Jurkat, Clone E6-1 (cell line): ENCODE measurements around the gene CHM. TPM values are rescaled to one million over a fixed set of nuclear protein-coding genes. Genes with fewer than 3 reads are reported as not detected.
"Not testable (repeated sequence)": the region's sequence is repeated elsewhere in the genome, so short reads cannot be mapped to it uniquely, and the experiment has no call there.

Source experiments
- DNase-seq: peaks from one replicate; pipeline ENCODE4 v3.0.0-alpha.2; 2011; ENCODE audit warnings: low read depth, low spot score
- H3K4me3 ChIP-seq: 2 replicates; pipeline ENCODE4 v1.5.1; 2011; ENCODE audit warnings: mild to moderate bottlenecking, low read length, control low read depth, moderate library complexity
- polyA plus RNA-seq: library from polyadenylated mRNA; unstranded; fragments of >200 nt; gene quantifications from one replicate; pipeline ENCODE4 v1.2.1, GENCODE V29; 2012; ENCODE audit warnings: missing spikeins; ENCODE audit not compliant: insufficient read length, insufficient read depth

CHM gene, protein sequence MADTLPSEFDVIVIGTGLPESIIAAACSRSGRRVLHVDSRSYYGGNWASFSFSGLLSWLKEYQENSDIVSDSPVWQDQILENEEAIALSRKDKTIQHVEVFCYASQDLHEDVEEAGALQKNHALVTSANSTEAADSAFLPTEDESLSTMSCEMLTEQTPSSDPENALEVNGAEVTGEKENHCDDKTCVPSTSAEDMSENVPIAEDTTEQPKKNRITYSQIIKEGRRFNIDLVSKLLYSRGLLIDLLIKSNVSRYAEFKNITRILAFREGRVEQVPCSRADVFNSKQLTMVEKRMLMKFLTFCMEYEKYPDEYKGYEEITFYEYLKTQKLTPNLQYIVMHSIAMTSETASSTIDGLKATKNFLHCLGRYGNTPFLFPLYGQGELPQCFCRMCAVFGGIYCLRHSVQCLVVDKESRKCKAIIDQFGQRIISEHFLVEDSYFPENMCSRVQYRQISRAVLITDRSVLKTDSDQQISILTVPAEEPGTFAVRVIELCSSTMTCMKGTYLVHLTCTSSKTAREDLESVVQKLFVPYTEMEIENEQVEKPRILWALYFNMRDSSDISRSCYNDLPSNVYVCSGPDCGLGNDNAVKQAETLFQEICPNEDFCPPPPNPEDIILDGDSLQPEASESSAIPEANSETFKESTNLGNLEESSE
- 9.2 TPM for polyA plus RNA-seq

DNA sequence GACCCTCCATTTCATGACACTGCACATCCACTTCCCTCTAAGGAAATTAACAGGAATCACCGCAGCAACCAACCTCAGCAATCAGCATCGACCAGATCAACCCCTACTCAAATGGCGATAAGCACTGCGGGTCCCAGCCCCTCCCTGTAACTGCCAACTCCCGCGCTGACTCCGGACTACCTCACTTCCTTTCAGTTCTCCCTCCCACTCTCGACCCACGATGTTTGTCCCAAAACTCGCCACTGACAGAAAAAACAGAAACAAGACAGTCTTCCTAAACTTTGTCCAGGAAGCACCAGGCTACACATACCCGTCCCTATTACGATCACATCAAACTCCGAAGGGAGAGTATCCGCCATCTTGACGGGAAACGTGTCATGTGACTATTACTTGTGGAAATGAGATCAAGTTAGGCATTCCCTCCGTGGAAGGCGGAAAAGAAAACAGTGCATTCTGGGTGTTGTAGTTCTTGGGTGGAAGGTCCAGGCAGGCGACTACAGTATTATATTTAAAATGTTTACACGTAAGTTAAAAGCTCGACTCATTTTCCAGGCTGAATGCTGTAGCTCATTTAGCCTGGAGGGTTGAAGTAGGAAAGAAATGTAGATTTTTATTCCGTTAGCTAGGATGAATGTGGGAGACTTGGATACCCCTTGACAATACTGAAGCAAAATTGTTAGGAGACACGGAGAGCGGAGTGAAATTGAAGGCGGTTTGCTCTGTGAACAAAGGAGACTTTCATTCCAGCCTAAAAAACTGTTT lies at the start of gene CHM:
Gene CHM, minus strand, starts transcription at position 385 of the 762 bp plus-strand sequence. Its CDS starts 26 bp downstream, at position 359.
- H3K4me3 ChIP-seq: peak within 1 kb of the TSS; percentile 76
- peak; percentile 78 for DNase-seq

DNA sequence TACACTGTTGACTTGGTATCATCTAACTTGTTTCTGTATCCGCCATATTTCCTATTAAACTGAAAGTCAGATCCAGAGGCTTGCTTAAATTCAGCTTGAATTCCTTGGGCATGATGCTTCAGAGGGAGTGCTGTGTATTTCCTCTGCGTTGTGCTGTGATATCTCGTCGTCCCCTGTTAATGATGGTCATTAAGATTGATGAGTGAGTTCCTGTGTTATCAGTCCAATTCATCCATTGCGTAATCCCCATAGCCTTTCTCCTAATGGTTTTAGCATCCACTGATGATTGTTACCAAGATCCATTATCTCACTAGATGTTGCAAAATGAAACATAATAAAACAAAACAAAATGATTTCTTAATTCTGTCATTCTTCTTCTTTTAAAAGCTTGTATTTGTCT lies 31.3 kb upstream of the CHM start:
- DNase-seq: no peak
- no peak overlapping the region for H3K4me3 ChIP-seq

DNA sequence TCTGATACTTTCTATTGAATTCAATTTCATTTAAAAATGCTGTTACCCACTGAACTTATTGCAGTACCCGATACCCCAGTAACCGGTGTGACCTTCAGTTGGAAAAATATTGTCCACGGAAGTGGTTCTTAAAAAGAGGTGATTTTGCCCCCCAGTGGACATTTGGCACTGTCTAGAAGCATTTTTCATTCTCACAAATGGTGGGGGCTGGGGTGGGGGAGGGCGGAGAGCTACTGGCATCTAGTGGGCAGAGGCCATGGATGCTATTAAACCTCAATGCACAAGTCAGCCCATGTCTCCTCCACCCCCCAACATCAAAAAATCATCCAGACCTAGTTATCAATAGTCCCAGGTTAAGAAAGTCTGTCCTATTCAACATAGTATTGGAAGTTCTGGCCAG lies 19.6 kb upstream of the CHM start:
- DNase-seq: no peak
- H3K4me3 ChIP-seq: no peak overlapping the region

DNA sequence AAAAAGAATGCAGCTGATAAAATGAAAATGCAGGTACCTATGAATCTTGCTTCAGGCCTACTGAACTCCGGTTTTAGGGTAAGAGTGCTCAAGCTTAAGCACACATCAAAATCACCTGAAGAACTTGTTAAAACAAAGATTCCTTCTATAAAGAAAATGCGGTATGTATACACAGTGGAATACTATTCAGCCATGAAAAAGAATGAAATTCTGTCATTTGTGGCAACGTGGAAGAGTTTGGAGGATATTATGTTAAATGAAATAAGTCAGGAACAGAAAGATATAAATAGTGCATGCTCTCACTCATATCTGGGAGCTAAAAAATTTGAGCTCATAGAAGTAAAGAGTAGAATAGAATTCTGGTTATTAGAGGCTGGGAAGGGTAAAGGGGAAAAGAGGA lies 14.0 kb upstream of the CHM start:
- DNase-seq: no peak
- no peak overlapping the region for H3K4me3 ChIP-seq

DNA sequence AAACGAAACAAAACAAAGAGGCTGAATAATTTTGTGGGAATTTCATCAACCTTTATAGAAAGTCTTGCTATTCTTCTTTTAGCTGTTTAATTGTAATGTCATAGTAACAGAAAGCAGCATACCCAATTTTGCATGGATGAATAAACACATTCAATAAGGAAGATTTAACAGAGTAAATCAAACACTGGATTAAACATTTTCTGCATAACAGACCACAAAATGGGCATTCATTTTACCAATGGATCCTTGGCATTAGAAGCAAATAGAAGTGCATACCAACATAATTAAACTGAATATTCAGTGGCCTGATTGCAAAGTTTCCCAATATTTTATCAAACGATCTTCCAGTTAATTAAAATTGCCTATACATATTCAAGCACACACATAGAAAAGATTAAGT lies 4.4 kb upstream of the CHM start:
- no peak for DNase-seq
- H3K4me3 ChIP-seq: no peak overlapping the region

DNA sequence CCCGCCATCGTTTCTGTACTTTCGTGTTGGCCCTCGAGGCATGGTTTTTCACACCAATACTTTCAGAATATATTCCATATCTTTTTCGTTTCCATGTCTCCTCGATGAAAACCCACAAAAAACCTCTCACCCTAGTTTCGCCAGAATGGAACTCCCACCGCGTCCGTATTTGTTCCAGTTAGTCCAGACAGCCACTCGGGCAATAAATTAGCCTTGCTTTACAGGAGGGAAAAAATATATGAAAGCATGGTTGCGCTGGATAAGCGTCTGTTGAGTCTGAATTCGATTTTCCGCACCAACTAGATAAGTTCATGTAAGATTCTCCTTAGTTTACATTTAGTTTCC lies 550 bp upstream of the CHM start:
- H3K4me3 ChIP-seq: no peak overlapping the region
- DNase-seq: no peak

DNA sequence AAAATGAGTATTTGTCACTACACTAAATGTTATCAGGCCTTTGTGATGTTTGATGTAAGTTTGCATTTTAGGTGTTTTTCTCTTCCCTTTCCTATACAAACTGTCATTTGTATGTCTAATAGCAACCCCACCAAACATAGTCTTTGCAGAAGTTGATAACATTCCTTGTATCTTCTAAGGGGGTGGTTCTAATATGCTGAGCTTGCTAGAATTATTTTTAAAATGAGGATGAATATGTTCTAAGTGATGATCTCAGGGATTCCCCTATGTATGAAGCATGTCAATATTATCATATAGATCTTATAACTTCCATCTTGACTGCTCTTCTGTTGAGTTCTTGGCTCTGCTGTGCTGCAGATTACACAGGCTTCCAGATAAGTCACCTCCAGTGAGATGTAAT lies 3.1 kb downstream of the CHM start:
- H3K4me3 ChIP-seq: no peak overlapping the region
- DNase-seq: no peak

DNA sequence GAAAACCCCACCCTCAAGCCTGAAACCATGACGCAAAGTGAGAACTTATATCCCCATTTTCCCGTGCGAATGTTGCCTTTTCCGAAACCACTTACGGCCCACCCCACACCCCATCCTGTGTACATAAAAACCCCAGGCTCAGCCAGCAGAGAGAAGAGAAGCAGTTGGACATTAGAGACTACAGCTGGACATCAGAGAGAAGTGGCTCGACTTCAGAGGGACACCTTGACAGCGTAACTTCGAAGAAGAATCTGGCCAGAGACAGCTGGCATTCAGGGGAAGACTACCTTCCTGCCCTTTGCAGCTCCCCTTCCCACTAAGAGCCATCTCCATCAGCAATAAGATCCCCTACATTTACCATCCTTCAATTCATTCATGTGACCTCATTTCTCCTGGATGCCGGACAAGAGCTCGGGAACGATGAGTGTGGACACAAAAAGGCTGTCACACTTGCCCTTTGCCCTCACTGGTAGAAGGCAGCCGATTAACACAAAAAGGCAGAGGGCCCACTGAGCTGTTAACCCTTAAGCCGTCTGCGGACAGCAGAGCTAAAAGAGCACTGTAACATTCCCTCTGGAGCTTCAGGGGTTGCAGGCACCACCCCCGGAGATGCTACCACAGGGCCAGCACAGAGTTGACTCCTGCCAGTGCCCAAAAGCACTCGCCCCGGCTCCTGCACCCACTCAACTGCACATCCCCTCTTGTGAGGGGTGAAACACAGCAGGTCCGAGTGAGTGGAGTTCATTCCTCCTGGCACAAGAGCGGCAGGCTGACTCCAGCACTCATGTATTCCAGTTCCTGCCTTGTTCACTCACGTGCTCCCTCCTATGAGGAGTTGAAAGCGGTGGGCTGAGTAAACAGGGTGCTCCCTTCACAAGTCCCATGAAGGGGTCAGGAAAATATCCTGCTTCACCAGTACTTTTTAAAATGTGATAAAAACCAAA lies 7.5 kb downstream of the CHM start:
- DNase-seq: no peak
- no peak overlapping the region for H3K4me3 ChIP-seq

DNA sequence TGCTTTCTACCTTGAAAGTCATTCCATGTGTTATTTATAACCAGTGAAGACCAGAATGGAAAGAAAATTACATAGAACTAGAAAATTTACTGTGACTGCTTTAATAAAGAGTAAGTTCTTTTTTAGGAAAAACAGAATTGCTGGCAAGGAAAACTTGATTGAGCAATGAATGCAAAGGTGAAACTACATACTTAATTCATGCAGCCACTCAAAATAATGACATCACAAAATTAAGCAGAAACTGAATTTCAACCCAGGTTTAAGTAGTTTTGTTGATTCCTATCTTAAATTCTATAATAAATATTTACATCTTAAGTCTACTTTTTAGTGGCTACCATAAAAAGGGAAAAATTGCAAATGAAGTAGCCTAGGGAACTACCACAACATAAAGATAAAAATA lies 14.0 kb downstream of the CHM start:
- DNase-seq: no peak
- no peak overlapping the region for H3K4me3 ChIP-seq

DNA sequence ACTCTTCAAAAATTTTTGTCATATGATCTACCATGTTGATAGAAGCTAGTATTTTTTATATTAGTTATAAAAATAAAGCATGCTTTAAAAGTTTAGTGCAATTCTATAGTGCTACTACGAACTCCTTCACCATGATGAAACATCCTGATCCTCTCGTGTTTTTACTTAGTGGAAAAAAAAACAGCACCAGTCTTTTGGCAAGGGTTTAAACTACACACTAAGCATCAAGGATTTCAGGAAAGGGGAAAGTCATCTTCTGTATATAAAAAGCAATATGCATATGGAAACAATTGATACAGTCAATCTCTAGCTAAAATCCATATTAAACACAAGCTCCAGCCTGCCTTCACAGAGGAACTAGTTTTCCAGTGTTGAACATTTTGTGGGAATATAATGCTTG lies 18.7 kb downstream of the CHM start:
- H3K4me3 ChIP-seq: no peak overlapping the region
- DNase-seq: no peak

DNA sequence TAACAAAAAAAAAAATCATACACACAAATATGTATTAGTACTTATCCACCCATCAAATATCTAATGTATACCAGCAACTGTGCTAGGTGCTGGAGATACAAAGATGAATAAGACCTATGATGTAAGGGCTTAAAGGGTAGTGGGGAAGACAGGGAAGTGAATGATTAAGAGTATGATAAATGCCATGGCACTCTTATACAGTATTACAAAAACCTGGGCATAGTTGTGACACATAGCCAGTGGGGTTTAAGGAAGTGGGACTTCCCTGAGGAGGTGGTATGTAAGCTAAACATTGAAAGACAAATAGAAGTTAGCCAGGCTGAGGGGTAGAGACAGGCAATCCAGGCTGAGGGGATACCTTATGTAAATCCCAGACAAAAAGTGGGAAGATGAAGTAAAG lies 23.5 kb downstream of the CHM start:
- H3K4me3 ChIP-seq: no peak overlapping the region
- DNase-seq: no peak

DNA sequence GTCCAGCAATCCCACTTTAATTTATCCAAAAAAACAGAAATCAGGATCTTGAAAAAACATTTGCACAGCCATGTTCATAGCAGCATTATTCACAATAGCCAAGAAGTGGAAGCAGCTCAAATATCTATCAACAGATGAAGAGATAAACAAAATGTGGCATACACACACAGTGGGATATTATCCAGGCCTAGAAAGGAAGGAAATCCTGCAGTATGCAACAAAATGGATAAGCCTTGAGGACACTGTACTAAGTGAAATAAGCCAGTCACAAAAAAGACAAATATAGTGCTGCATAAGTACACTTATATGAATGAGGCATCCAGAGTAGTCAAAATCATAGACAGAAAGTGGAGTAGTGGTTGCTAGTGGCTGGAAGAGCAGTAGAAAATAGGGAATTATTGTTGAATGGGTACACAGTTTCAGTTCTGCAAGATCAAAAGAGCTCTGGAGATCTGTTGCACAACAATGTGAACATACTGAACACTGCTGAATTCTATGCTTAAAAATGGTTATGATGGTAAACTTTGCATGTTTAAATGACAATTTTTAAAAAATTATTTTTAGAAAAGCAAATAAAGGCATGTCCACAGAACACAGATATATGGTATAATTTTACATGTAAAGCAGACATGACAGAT lies 25.6 kb downstream of the CHM start:
- H3K4me3 ChIP-seq: no peak overlapping the region
- no peak for DNase-seq

DNA sequence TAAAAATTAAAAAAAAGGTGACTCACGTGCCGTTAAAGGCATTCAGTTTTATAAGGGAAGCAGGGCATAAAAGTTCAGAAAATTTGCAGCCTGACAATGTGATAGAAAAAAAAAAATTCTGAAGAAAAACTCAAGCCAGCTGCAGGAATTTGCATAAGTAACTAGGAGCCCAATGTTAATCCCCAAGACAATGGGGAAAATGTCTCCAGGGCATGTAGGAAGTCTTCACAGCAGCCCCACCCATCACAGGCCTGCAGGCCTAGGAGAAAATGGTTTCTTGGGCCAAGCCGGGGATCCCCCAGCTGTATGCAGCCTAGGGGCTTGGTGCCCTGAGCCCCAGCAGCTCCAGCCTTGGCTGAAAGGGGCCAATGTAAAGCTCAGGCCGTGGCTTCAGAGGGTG lies 31.2 kb downstream of the CHM start:
- no peak overlapping the region for H3K4me3 ChIP-seq
- DNase-seq: no peak

DNA sequence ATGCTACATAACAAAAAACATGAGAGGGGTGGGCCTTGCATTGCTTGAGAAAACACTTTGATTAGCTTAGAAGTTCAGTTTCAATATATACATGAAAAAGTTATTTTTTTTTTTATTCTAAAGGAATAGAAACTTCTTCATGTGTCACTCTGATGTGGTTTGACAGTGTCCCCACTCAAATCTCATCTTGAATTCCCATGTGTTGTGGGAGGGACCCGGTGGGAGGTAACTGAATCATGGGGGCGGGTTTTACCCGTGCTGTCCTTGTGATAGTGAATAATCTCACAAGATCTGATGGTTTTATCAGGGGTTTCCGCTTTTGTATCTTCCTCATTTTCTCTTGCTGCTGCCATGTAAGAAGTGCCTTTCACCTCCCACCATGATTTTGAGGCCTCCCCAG lies 32.4 kb downstream of the CHM start:
- H3K4me3 ChIP-seq, DNase-seq: not testable (repeated sequence)

DNA sequence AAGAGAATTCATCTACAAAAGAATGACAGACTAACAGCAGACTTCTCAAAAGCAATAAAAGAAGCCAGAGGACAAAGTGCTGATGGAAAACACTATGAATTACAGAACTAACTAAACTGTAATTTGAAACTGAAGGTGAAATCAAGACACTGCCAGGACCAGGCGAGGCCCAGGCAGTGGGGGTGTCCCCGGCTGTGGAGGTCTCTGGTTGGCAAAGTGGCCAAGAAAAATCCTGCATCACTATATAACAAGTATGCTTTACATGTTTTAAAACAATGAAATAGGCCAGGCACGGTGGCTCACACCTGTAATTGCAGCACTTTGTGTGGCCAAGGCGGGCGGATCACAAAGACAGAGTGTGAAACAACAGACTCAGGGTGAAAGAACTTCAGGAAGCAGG lies 32.9 kb downstream of the CHM start:
- no peak overlapping the region for H3K4me3 ChIP-seq
- DNase-seq: no peak

DNA sequence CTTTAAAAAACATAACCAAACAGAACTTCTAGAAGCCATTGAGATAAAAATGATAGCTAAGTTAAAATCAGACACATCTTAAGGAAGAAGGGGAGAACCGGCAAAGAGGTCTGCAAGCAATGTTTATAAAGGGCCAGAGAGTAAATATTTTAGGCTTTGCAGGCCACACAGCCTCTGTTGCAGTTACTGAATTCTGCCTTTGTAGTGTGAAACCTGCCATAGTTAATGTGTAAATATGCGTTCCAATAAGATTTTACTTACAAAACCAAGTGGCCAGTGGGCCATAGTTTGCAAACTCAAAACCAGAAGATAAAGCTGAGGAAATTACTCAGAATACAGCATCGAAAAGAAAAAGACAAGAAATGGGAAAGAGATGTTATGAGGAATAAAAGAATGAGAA lies 33.6 kb downstream of the CHM start:
- no peak overlapping the region for H3K4me3 ChIP-seq
- DNase-seq: no peak

DNA sequence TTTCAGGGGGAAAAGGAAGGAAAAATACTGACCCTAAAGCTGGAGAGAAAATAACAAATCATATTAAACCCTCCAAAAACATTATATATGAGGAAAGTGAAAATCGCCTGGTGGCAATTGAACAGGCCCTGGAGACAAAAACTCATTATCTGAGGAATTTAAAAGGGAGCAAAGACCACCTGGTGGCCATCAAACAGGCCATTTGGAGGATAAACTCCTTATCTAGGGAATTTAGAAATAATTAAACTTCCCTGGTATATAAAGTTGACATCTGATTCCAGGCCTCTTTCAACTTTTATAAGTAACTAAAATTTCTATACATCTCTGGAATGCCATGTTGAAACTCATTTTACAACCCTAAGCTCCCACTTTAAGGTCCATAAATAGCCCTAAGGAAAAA lies 35.2 kb downstream of the CHM start:
- no peak for DNase-seq
- H3K4me3 ChIP-seq: no peak overlapping the region

DNA sequence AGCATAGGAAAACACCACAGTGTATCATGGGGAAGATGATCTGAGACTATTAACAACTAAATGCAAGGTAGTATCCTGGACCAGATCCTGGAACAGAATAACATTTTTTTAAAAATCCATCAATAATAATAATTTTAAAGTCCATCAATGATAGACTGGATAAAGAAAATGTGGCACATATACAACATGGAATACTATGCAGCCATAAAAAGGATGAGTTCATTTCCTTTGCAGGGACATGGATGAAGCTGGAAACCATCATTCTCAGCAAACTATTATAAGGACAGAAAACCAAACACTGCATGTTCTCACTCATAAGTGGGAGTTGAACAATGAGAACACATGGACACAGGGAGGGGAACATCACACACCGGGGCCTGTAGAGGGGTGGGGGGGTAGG lies 37.6 kb downstream of the CHM start:
- H3K4me3 ChIP-seq, DNase-seq: not testable (repeated sequence)

DNA sequence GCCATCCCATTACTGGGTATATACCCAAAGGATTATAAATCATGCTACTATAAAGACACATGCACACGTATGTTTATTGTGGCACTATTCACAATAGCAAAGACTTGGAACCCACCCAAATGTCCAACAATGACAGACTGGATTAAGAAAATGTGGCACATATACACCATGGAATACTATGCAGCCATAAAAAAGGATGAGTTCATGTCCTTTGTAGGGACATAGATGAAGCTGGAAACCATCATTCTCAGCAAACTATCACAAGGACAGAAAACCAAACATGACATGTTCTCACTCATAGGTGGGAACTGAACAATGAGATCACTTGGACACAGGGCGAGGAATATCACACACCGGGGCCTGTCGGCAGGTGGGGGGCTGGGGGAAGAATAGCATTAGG lies 39.5 kb downstream of the CHM start:
- not testable (repeated sequence) for H3K4me3 ChIP-seq, DNase-seq
